Measurements from ENCODE around the gene MIPOL1.

DNA sequence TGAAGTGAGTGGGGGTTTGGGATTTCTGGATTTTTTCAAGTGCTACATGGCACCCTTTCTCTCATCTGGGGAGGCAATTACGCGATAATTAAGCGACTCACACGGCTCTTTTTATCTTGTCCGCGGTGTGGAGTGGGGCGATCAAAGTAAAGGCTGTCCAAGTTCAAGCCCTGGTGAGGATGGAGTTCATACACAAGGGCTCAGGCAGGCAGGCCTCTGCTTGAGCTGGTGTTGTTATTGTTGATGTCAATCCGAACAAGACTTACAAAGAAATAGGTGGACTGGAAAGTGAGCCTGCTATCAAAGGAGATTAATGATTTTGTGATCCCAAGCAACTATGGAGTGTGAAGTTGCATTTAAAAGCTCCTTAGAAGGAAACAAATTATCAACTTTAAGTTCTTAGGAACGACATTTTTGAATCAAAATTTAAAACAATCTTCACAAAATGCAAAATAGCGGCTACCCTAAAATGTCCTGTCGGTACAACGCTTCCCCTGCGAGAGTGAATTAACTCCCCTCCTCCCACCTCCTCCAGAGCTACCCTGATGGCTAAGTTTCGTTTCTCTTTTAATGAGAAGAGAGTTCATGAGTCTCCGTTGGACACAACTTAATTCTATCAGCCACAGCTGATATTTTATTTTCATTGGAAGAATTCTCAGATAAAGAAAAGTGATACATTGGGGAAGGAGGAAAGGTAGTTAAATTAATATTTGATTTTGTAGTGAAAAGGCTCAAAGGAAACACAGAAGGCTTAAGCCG, 391.4 kb downstream of the MIPOL1 start:
- TF ChIP-seq, protein P1, sequence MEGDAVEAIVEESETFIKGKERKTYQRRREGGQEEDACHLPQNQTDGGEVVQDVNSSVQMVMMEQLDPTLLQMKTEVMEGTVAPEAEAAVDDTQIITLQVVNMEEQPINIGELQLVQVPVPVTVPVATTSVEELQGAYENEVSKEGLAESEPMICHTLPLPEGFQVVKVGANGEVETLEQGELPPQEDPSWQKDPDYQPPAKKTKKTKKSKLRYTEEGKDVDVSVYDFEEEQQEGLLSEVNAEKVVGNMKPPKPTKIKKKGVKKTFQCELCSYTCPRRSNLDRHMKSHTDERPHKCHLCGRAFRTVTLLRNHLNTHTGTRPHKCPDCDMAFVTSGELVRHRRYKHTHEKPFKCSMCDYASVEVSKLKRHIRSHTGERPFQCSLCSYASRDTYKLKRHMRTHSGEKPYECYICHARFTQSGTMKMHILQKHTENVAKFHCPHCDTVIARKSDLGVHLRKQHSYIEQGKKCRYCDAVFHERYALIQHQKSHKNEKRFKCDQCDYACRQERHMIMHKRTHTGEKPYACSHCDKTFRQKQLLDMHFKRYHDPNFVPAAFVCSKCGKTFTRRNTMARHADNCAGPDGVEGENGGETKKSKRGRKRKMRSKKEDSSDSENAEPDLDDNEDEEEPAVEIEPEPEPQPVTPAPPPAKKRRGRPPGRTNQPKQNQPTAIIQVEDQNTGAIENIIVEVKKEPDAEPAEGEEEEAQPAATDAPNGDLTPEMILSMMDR (IDR thresholded peaks at IDR 0.05 in 8 of 11, conservative IDR thresholded peaks at IDR 0.05 in 3 of 11), result no peak
- TF ChIP-seq POLR2A (IDR thresholded peaks at IDR 0.05), result no peak
- TF ChIP-seq POLR2AphosphoS5 (IDR thresholded peaks at IDR 0.05), result no peak
